Neural cell (in vitro differentiated cells): ENCODE data around the gene HECTD1. TPM values are rescaled to one million over a fixed set of nuclear protein-coding genes. Genes with fewer than 3 reads are reported as not detected.

ENCODE experiments used
- H2AFZ ChIP-seq: fragments of 200-600, 300-800 bp; sonication (generic), shearing (Covaris generic); 2 replicates; pipeline ENCODE4 v1.6.0; 2014; ENCODE audit warnings: low read depth, mild to moderate bottlenecking, antibody characterized with exemption, low read length, moderate library complexity
- H3F3A ChIP-seq: fragments of 200-600 bp; shearing (Covaris generic); 2 replicates; pipeline ENCODE4 v1.6.1; 2016; ENCODE audit warnings: mild to moderate bottlenecking, moderate library complexity, mixed read lengths, antibody characterized with exemption, low read length; ENCODE audit not compliant: insufficient read depth, poor library complexity, severe bottlenecking
- H3K27ac ChIP-seq: fragments of 200-600, 300-800 bp; sonication (generic), shearing (Covaris generic); 2 replicates; pipeline ENCODE4 v1.5.1; 2014; ENCODE audit warnings: mild to moderate bottlenecking, low read length, moderate library complexity
- H3K27me3 ChIP-seq: fragments of 300-800, 200-600 bp; sonication (generic), shearing (Covaris generic); 2 replicates; pipeline ENCODE4 v1.6.0; 2014; ENCODE audit warnings: mild to moderate bottlenecking, low read depth, low read length, moderate library complexity; ENCODE audit not compliant: insufficient read depth
- H3K36me3 ChIP-seq: fragments of 300-800, 200-600 bp; sonication (generic), shearing (Covaris generic); 2 replicates; pipeline ENCODE4 v1.5.1; 2014; ENCODE audit warnings: mild to moderate bottlenecking, antibody characterized with exemption, low read length, moderate library complexity; ENCODE audit not compliant: insufficient read depth
- H3K4me2 ChIP-seq: fragments of 300-800, 200-600 bp; sonication (generic), shearing (Covaris generic); 2 replicates; pipeline ENCODE4 v1.6.0; 2014; ENCODE audit warnings: mild to moderate bottlenecking, low read length
- H3K4me3 ChIP-seq: fragments of 300-800, 200-600 bp; sonication (generic), shearing (Covaris generic); 2 replicates; pipeline ENCODE4 v1.5.1; 2014; ENCODE audit warnings: mild to moderate bottlenecking, low read length, moderate library complexity
- H3K79me2 ChIP-seq: fragments of 200-600 bp; shearing (Covaris generic); replicated peaks from 2 replicates; pipeline ENCODE4 v1.6.0; 2014; ENCODE audit warnings: mild to moderate bottlenecking, low read length, moderate library complexity; ENCODE audit not compliant: insufficient read depth
- H3K9ac ChIP-seq: fragments of 300-800, 200-600 bp; sonication (generic), shearing (Covaris generic); 2 replicates; pipeline ENCODE4 v1.6.1; 2016; ENCODE audit warnings: mild to moderate bottlenecking, low read length, mixed read lengths
- H3K9me2 ChIP-seq: fragments of 200-600 bp; shearing (Covaris generic); 2 replicates; pipeline ENCODE4 v1.6.1; 2016; ENCODE audit warnings: mild to moderate bottlenecking, low read length, mixed read lengths; ENCODE audit not compliant: insufficient read depth
- H3K9me3 ChIP-seq: fragments of 200-600, 300-800 bp; sonication (generic), shearing (Covaris generic); 2 replicates; pipeline ENCODE4 v1.6.1; 2016; ENCODE audit warnings: mild to moderate bottlenecking, mixed run types, low read length, moderate library complexity, mixed read lengths
- H4K20me1 ChIP-seq: fragments of 200-600 bp; shearing (Covaris generic); 2 replicates; pipeline ENCODE4 v1.6.1; 2016; ENCODE audit warnings: mild to moderate bottlenecking, mixed run types; ENCODE audit not compliant: insufficient read depth
- CTCF ChIP-seq: fragments of 450-650 bp; IDR thresholded peaks from 2 replicates; pipeline ENCODE4 v1.5.1; 2014; ENCODE audit warnings: antibody characterized with exemption, mild to moderate bottlenecking, moderate library complexity; ENCODE audit not compliant: poor library complexity, severe bottlenecking
- EZH2 ChIP-seq: fragments of 200-600, 300-800 bp; shearing (Covaris generic), sonication (generic); IDR thresholded peaks from 2 replicates; pipeline ENCODE4 v1.6.1; 2014; ENCODE audit warnings: antibody characterized with exemption, low read length, borderline replicate concordance, mild to moderate bottlenecking; ENCODE audit not compliant: insufficient read depth, poor library complexity, severe bottlenecking
- MXI1 ChIP-seq: fragments of 450-650 bp; conservative IDR thresholded peaks from 2 replicates; pipeline ENCODE4 v1.6.1; 2014; ENCODE audit warnings: antibody characterized with exemption, mild to moderate bottlenecking; ENCODE audit not compliant: poor library complexity, severe bottlenecking
- POLR2AphosphoS5 ChIP-seq: IDR thresholded peaks from 2 replicates; pipeline ENCODE4 v1.6.1; 2012
- TAF1 ChIP-seq: IDR thresholded peaks from 2 replicates; pipeline ENCODE4 v1.6.1; 2012; ENCODE audit warnings: low read depth
- polyA plus RNA-seq: library from polyadenylated mRNA; depleted of rRNA; stranded (reverse); fragments of >200 nt; gene quantifications from 2 replicates; pipeline ENCODE4 v1.2.3, GENCODE V29; 2014

The HECTD1 gene
- polyA plus RNA-seq, 1 donor from 2014 or later: 144 TPM

- TF ChIP-seq TAF1: no peak
- TF ChIP-seq CTCF: no peak
- TF ChIP-seq MXI1: no peak
- TF ChIP-seq EZH2: no peak
- Histone ChIP-seq H2AFZ (no peak overlapping the region), H3K27ac (no peak overlapping the region), H4K20me1 (no peaks in the 10 kb centered on the region), H3F3A (no peaks in the 10 kb centered on the region), H3K9me3 (no peaks in the 10 kb centered on the region), H3K9me2 (no peaks in the 10 kb centered on the region), H3K79me2 (peaks cover 63% of the 10 kb centered on the region), H3K4me3 (no peak overlapping the region), H3K9ac (no peak overlapping the region), H3K27me3 (no peaks in the 10 kb centered on the region), H3K36me3 (no peaks in the 10 kb centered on the region), H3K4me2 (no peak overlapping the region)
These were observed 6.9 kb downstream of the HECTD1 start for GRCh38 chr14:31200702-31200990.

- no peaks in the 10 kb centered on the region for H4K20me1 ChIP-seq
- no peak overlapping the region for H3K9ac ChIP-seq
- H2AFZ ChIP-seq: no peak overlapping the region
- H3K4me3 ChIP-seq: no peak overlapping the region
- TF ChIP-seq CTCF (no peak), POLR2AphosphoS5 (no peak)
- H3K4me2 ChIP-seq: no peak overlapping the region
- H3K79me2 ChIP-seq: peaks cover 52% of the 10 kb centered on the region
- H3K36me3 ChIP-seq: no peaks in the 10 kb centered on the region
- H3F3A ChIP-seq: no peaks in the 10 kb centered on the region
- no peak overlapping the region for H3K27ac ChIP-seq
- H3K9me3 ChIP-seq: no peaks in the 10 kb centered on the region
- no peaks in the 10 kb centered on the region for H3K27me3 ChIP-seq
- no peaks in the 10 kb centered on the region for H3K9me2 ChIP-seq
These were observed 9.9 kb downstream of the HECTD1 start for GRCh38 chr14:31197671-31198070.

- H3K9ac ChIP-seq: no peak overlapping the region
- no peaks in the 10 kb centered on the region for H3F3A ChIP-seq
- no peak overlapping the region for H3K4me2 ChIP-seq
- no peaks in the 10 kb centered on the region for H3K9me3 ChIP-seq
- no peaks in the 10 kb centered on the region for H3K9me2 ChIP-seq
- TF ChIP-seq CTCF: no peak
- no peak for TF ChIP-seq MXI1
- no peaks in the 10 kb centered on the region for H3K36me3 ChIP-seq
- no peak overlapping the region for H2AFZ ChIP-seq
- no peaks in the 10 kb centered on the region for H4K20me1 ChIP-seq
- H3K4me3 ChIP-seq: no peak overlapping the region
- no peak overlapping the region for H3K27ac ChIP-seq
- no peaks in the 10 kb centered on the region for H3K27me3 ChIP-seq
- H3K79me2 ChIP-seq: peaks cover 45% of the 10 kb centered on the region
These were observed 10.6 kb downstream of the HECTD1 start for GRCh38 chr14:31196839-31197492.
